Transverse colon (tissue), 4 donors: Measurements from ENCODE around the gene HERC3. TPM values are rescaled to one million over a fixed set of nuclear protein-coding genes. Genes with fewer than 3 reads are reported as not detected.

ENCODE experiments used
- DNase-seq: peaks from one replicate; pipeline ENCODE4 v3.0.0-alpha.2; 2019
- H3K27ac ChIP-seq, 4 donors: fragments of 200-600 bp; sonication (generic); 2 replicates each; pipeline ENCODE4 v1.5.1; 2016 to 2018; ENCODE audit warnings: inconsistent platforms in 4 of 4
- H3K27me3 ChIP-seq: fragments of 200-600 bp; sonication (generic); 2 replicates; pipeline ENCODE4 v1.5.1; 2017; ENCODE audit warnings: inconsistent platforms
- H3K36me3 ChIP-seq, 4 donors: fragments of 200-600 bp; sonication (generic); 2 replicates each; pipeline ENCODE4 v1.5.1; 2017 to 2019; ENCODE audit warnings: inconsistent platforms in 4 of 4
- H3K4me1 ChIP-seq, 4 donors: fragments of 200-600 bp; sonication (generic); 2 replicates each; pipeline ENCODE4 v1.5.1; 2017 to 2020; ENCODE audit warnings: inconsistent platforms in 4 of 4
- H3K4me3 ChIP-seq, 4 donors: fragments of 200-600 bp; sonication (generic); 1 replicate in 1 of 4; 2 replicates in 3 of 4; pipeline versions ENCODE4 v1.5.1 to v1.6.1; 2017 to 2019; ENCODE audit warnings: inconsistent platforms in 4 of 4
- H3K9me3 ChIP-seq, 2 donors: fragments of 200-600 bp; sonication (generic); 2 replicates each; pipeline ENCODE4 v1.5.1; 2017 to 2019; ENCODE audit warnings: inconsistent platforms in 2 of 2
- EP300 ChIP-seq: sonication (generic); formaldehyde crosslinking; IDR thresholded peaks from one replicate; pipeline ENCODE4 v1.6.1; 2017; ENCODE audit warnings: antibody characterized with exemption, low read depth
- POLR2A ChIP-seq: fragments of 450-650 bp; IDR thresholded peaks from one replicate; pipeline ENCODE4 v1.6.1; 2016; ENCODE audit warnings: antibody characterized with exemption, mild to moderate bottlenecking, moderate library complexity
- POLR2AphosphoS5 ChIP-seq, 3 donors: sonication (generic); formaldehyde crosslinking; IDR thresholded peaks; one replicate each; pipeline ENCODE4 v1.6.1; 2016; ENCODE audit warnings: antibody characterized with exemption in 3 of 3
- WGBS, 2 donors: methylation state at CpG; one replicate each; pipeline ENCODE4 v1.1.5; 2018; ENCODE audit warnings: low coverage in 1 of 2; 5-methylcytosine and 5-hydroxymethylcytosine counted together
- in situ Hi-C, 4 donors: fragments of 200-750 bp; cut with MboI; loops; one replicate each; pipeline versions ENCODE4 v1.15.0 to v1.15.1; 2017; ENCODE audit warnings: low sequenced_read_pairs in 3 of 4, low pct_ligation_motif_present in 1 of 4, low pct_unique_long_range_greater_than_20kb in 1 of 4
- intact Hi-C: fragments of 100-400 bp; cut with DNase I; formaldehyde crosslinking; loops from one replicate; pipeline ENCODE4 v1.15.1; 2023; ENCODE audit warnings: low total_unique reads
- total RNA-seq, 4 donors: library from RNA; depleted of rRNA; stranded (reverse); fragments of >200 nt; gene quantifications; one replicate each; pipeline ENCODE4 v1.1.0, GENCODE V29; 2016
- TF ChIP-seq, protein P1 (sequence below), 5 experiments: fragments of 200-600 bp in 3 of 5; fragments of 450-650 bp in 2 of 5; sonication (generic) in 3 of 5; IDR thresholded peaks; 1 replicate in 2 of 5; 2 replicates in 3 of 5; pipeline ENCODE4 v1.5.1; 2016 to 2017; ENCODE audit warnings: antibody characterized with exemption in 5 of 5, inconsistent platforms in 3 of 5, mild to moderate bottlenecking in 2 of 5, moderate library complexity in 1 of 5

HERC3 gene
- total RNA-seq, 4 donors from 2014 or later = 38.9 to 64.1 (median 55.1) TPM

DNA sequence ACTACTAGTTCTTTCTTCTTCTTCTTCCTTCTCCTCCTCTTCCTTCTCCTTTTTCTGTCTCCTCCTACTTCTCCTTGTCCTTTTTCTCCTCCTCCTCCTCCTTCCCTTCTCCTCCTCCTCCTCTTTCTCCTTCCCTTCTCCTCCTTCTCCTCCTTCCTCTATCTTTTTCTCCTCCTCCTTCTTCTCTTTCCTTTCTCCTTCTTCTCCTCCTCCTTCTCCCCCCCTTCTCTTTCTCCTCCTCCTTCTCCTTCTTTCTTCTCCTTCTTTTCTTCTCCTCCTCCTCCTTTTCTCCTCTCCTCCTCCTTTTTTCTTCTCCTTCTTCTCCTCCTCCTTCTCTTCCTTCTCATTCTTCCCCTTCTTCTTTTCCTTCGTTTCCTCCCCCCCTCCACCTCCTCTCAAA is 127.1 kb downstream of the HERC3 start:
- Histone ChIP-seq H3K9me3 (peaks cover 13 to 14% of the 10 kb centered on the region in 2 donors), H3K27me3 (no peaks in the 10 kb centered on the region), H3K4me3 (no peak overlapping the region), H3K4me1 (no peaks in the 10 kb centered on the region), H3K27ac (no peak overlapping the region), H3K36me3 (peaks cover 0 to 25% (median 8%) of the 10 kb centered on the region in 4 donors)
- no peak for DNase-seq
- TF ChIP-seq POLR2A (no peak), POLR2AphosphoS5 (IDR thresholded peaks at IDR 0.05) (no peak), EP300 (no peak)
- TF ChIP-seq, protein P1, sequence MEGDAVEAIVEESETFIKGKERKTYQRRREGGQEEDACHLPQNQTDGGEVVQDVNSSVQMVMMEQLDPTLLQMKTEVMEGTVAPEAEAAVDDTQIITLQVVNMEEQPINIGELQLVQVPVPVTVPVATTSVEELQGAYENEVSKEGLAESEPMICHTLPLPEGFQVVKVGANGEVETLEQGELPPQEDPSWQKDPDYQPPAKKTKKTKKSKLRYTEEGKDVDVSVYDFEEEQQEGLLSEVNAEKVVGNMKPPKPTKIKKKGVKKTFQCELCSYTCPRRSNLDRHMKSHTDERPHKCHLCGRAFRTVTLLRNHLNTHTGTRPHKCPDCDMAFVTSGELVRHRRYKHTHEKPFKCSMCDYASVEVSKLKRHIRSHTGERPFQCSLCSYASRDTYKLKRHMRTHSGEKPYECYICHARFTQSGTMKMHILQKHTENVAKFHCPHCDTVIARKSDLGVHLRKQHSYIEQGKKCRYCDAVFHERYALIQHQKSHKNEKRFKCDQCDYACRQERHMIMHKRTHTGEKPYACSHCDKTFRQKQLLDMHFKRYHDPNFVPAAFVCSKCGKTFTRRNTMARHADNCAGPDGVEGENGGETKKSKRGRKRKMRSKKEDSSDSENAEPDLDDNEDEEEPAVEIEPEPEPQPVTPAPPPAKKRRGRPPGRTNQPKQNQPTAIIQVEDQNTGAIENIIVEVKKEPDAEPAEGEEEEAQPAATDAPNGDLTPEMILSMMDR (IDR thresholded peaks at IDR 0.05) = no peak
- in situ Hi-C loops (loop anchor here in 2 of 4 donors (25.0 kb wide), 1 partner anchor 318 kb away; no protein-coding TSS in a partner anchor), intact Hi-C loops (no loop called here)
- 94 to 100% methylated on average over 1 of the region's 1 CpG for WGBS, 2 donors

DNA sequence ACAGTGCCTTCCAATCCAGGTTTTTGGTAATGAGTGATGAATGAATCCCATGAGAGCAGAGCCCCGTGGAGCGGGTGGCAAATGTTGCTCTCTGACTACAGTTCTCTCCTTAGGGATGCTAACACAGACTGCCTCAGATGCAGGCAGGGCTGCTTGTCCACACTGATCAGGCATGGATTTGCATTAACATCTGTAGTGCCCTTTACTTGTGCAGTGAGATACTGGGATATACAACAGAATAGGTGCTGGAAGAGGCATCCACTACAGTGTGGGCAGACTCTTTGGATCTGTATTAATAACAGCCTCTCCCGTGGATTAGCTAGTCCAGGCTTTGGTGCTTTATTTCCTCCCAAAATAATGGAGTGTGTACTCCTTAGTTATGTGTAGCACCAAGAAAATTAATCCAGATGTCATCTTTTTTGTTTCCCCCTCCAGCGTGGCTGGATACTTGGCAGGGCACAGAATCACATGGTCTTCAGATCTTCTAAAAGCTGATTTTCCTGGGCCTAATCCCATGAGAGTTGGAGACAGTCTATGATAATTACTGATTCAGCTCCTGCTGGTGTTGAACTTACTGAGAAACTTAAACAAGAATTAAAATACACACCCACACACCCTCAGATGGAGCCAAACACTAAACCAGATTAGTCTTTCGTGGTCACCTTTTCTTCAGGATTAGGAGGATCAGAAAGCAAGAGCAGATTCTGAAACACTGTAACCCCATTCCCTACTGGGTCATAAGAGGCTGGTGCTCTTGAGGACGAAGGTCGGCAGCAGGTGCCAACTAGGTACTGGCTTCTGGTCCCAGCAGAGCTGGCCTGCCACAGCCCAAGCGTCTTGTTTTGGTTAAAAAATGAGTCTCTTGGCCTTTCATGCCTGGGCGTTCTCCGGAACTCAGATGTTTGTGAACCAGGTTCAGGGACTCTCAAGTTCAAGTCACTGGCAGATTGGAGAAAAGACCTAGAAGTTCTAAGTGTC is 128.5 kb downstream of the HERC3 start:
- H3K27me3 ChIP-seq = no peaks in the 10 kb centered on the region
- in situ Hi-C loops (loop anchor here in 2 of 4 donors (25.0 kb wide), 1 partner anchor 317 kb away; no protein-coding TSS in a partner anchor), intact Hi-C loops (no loop called here)
- no peaks in the 10 kb centered on the region for H3K4me1 ChIP-seq
- H3K4me3 ChIP-seq = no peak overlapping the region
- H3K27ac ChIP-seq = no peak overlapping the region
- peaks cover 13 to 14% of the 10 kb centered on the region in 2 donors for H3K9me3 ChIP-seq
- peaks cover 0 to 23% (median 8%) of the 10 kb centered on the region in 4 donors for H3K36me3 ChIP-seq
- TF ChIP-seq POLR2AphosphoS5 (IDR thresholded peaks at IDR 0.05) (no peak), POLR2A (no peak), EP300 (no peak)
- TF ChIP-seq, protein P1 (IDR thresholded peaks at IDR 0.05) = no peak
- 89 to 90% methylated on average over 2 to 10 of the region's 10 CpGs for WGBS, 2 donors
- no peak for DNase-seq

DNA sequence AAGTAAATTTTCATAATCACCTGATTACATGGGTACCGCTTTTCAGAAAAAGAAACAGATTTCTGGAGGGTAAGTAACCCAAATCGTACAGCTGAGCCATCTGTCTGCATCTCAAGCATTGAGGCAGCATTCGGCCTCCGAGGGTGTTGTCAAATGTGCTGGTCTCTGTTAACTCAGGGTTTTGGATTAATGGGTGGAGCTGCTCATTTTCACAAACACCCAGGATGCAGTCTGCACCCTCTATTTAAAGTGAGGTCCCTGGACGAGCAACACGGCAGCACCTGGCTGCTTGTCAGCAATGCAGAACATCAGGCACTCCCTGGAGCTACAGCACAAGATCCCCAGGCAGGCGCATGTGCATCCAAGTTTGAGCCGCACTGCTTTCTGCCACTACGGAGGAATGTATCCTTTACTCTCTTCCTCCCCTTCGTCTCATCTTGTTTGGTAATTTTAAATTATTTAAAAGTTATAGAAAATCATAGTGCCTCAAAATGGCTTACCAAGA is 130.0 kb downstream of the HERC3 start:
- H3K27me3 ChIP-seq = no peaks in the 10 kb centered on the region
- TF ChIP-seq POLR2A (no peak), POLR2AphosphoS5 (IDR thresholded peaks at IDR 0.05) (no peak), EP300 (no peak)
- TF ChIP-seq, protein P1 (IDR thresholded peaks at IDR 0.05) = no peak
- WGBS, 2 donors = 91 to 100% methylated on average over 3 to 10 of the region's 10 CpGs
- no peak for DNase-seq
- intact Hi-C loops (no loop called here), in situ Hi-C loops (loop anchor here in 2 of 4 donors (25.0 kb wide), 1 partner anchor 315 kb away; no protein-coding TSS in a partner anchor)
- H3K36me3 ChIP-seq = peaks cover 0 to 13% (median 4%) of the 10 kb centered on the region in 4 donors
- no peaks in the 10 kb centered on the region for H3K4me1 ChIP-seq
- peaks cover 5 to 6% of the 10 kb centered on the region in 2 donors for H3K9me3 ChIP-seq
- H3K4me3 ChIP-seq = no peak overlapping the region
- no peak overlapping the region for H3K27ac ChIP-seq

DNA sequence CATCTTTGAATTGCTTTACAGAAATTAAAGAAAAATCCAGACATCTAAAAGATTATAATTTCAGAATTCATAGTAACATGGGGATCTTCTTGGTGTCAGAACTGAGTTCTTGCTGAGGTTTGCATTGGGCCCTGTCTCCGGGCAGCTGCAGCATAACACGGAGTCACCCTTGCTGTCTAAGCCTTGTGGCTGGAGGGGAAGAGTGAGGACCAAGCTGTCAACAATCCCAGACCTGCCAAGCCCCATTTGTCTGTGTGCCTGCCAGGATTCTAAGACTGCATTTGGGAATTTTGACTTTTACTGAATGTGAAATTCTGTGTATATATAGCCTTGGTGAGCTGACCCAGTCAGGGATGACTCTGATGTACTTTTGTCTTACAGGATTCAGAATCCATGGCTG is 130.5 kb downstream of the HERC3 start:
- intact Hi-C loops = no loop called here
- 78% methylated on average over 2 of the region's 2 CpGs; no CpG with 5 or more reads in 1 of the 2 donors for WGBS, 2 donors
- no peak overlapping the region for H3K27ac ChIP-seq
- no peak overlapping the region for H3K4me3 ChIP-seq
- H3K9me3 ChIP-seq = peaks cover 0 to under 1% of the 10 kb centered on the region in 2 donors
- TF ChIP-seq POLR2AphosphoS5 (IDR thresholded peaks at IDR 0.05) = no peak
- no peak for TF ChIP-seq EP300
- TF ChIP-seq, protein P1 (IDR thresholded peaks at IDR 0.05) = no peak
- TF ChIP-seq POLR2A = no peak
- H3K4me1 ChIP-seq = no peaks in the 10 kb centered on the region
- DNase-seq = no peak
- H3K27me3 ChIP-seq = no peaks in the 10 kb centered on the region
- in situ Hi-C loops = loop anchor here in 2 of 4 donors (25.0 kb wide), 1 partner anchor 314 kb away; no protein-coding TSS in a partner anchor
- peaks cover 0 to 13% (median 4%) of the 10 kb centered on the region in 4 donors for H3K36me3 ChIP-seq
